Heart left ventricle (tissue), 16 donors: ENCODE results near the gene MEN1. TPM values are rescaled to one million over a fixed set of nuclear protein-coding genes. Genes with fewer than 3 reads are reported as not detected.
"Not testable (repeated sequence)": the region's sequence is repeated elsewhere in the genome, so short reads cannot be mapped to it uniquely, and the experiment has no call there.

Experiments
- ATAC-seq, 4 donors: fragments of 200-7000 bp; cut with Tn5 transposase; one replicate each; pipeline ENCODE4 v1.9.1; 2020 to 2022; ENCODE audit warnings: moderate library complexity in 4 of 4, mild to moderate bottlenecking in 3 of 4, moderate number of reproducible peaks in 1 of 4
- DNase-seq, 5 donors: peaks; one replicate each; pipeline ENCODE4 v3.0.0-alpha.2; 2020
- H3K27ac ChIP-seq, 12 donors: fragments of 200-600 bp; sonication (generic) in 4 of 12; one replicate each; pipeline versions ENCODE4 v1.5.0 to v1.8.0; 2016 to 2022; ENCODE audit warnings: mild to moderate bottlenecking in 2 of 12
- H3K27me3 ChIP-seq, 9 donors: fragments of 200-600 bp; sonication (generic) in 2 of 9; one replicate each; pipeline versions ENCODE4 v1.5.1 to v1.8.0; 2016 to 2022; ENCODE audit warnings: mild to moderate bottlenecking in 3 of 9
- H3K36me3 ChIP-seq, 9 donors: fragments of 200-600 bp; sonication (generic) in 2 of 9; one replicate each; pipeline versions ENCODE4 v1.5.0 to v1.8.0; 2018 to 2022; ENCODE audit warnings: mild to moderate bottlenecking in 2 of 9
- H3K4me1 ChIP-seq, 12 donors: fragments of 200-600 bp; sonication (generic) in 4 of 12; one replicate each; pipeline versions ENCODE4 v1.5.0 to v1.8.0; 2016 to 2022; ENCODE audit warnings: mild to moderate bottlenecking in 3 of 12
- H3K4me3 ChIP-seq, 12 donors: fragments of 200-600 bp; sonication (generic) in 4 of 12; one replicate each; pipeline versions ENCODE4 v1.5.0 to v1.8.0; 2017 to 2022; ENCODE audit warnings: mild to moderate bottlenecking in 9 of 12, moderate library complexity in 4 of 12
- H3K9me3 ChIP-seq, 12 donors: fragments of 200-600 bp; sonication (generic) in 4 of 12; one replicate each; pipeline versions ENCODE4 v1.5.0 to v1.8.0; 2016 to 2022; ENCODE audit warnings: mild to moderate bottlenecking in 1 of 12
- POLR2A ChIP-seq, 2 donors: fragments of 450-650 bp; IDR thresholded peaks; one replicate each; pipeline ENCODE4 v1.6.1; 2017; ENCODE audit warnings: antibody characterized with exemption in 2 of 2, mild to moderate bottlenecking in 2 of 2, moderate library complexity in 2 of 2
- WGBS, 4 donors: extraction: QIAGEN DNeasy Blood & Tissue Kit in 2 of 4; methylation state at CpG; one replicate each; pipeline versions ENCODE4 v1.1.5 to v1.1.7; 2013 to 2018; 5-methylcytosine and 5-hydroxymethylcytosine counted together
- intact Hi-C, 10 donors: fragments of 100-400 bp; cut with DNase I; formaldehyde crosslinking; loops; one replicate each; pipeline versions ENCODE4 v1.11.1 to v1.14.2; 2022
- polyA plus RNA-seq, 2 donors: library from polyadenylated mRNA; stranded (reverse); fragments of 200-250 nt; gene quantifications; one replicate each; pipeline ENCODE4 v1.2.3, GENCODE V29; 2013
- total RNA-seq, 9 donors: library from RNA; depleted of rRNA in 2 of 9; stranded (reverse); fragments of >200 nt in 2 of 9; fragmentation: NEBNext Ultra II Directional in 3 of 9; extraction: Animal tissue kit (Norgen Biotek cat#: 25700) in 3 of 9; gene quantifications; one replicate each; pipeline versions ENCODE4 v1.1.0 to v1.2.4, GENCODE V29; 2016 to 2023
- TF ChIP-seq, protein P1 (sequence below), 12 donors: fragments of 200-600 bp; sonication (generic) in 4 of 12; IDR thresholded peaks; one replicate each; pipeline versions ENCODE4 v1.5.0 to v1.8.0; 2018 to 2022; ENCODE audit warnings: antibody characterized with exemption in 12 of 12, mild to moderate bottlenecking in 5 of 12
- donor health status: ischemic (EF 13 %, LVEDD 7.1; RV severe dilation, severe dysfunction).
- donor health status: healthy with polysubstance abuse.
- donor health status: DM: no; HTN: yes; CAD: no.
- donor health status: DM: no; HTN: no; CAD: no.
- donor health status: ischemic (EF 25% LVEDD 6.9; RV normal size, moderate dysfunction).
- donor health status: ischemic (EF 25% LVEDD 5.7; RV mildly dilated, moderate dysfunction).
- donor health status: healthy.
- donor health status: DM: yes; HTN: yes; CAD: no.
- donor health status: ischemic (EF 35%, LVEDD 5.7; RV mildly dilated, moderate dysfunction).
- donor health status: nonischemic (EF 11% LVEDD 7.7; RV severe dilation, severe dysfunction).
- donor health status: DM: yes; HTN: yes; CAD: no.
- donor health status: PGD.
- donor health status: ischemic (EF 29% LVEDD 5.4; RV normal size, mild dysfunction).
- donor health status: nonischemic (EF 23%, LVEDD 6.1; RV moderate dilation, normal function).

The MEN1 gene
- total and polyA plus RNA-seq, 11 donors: 6.6 to 15.2 (median 9.0) TPM

DNA sequence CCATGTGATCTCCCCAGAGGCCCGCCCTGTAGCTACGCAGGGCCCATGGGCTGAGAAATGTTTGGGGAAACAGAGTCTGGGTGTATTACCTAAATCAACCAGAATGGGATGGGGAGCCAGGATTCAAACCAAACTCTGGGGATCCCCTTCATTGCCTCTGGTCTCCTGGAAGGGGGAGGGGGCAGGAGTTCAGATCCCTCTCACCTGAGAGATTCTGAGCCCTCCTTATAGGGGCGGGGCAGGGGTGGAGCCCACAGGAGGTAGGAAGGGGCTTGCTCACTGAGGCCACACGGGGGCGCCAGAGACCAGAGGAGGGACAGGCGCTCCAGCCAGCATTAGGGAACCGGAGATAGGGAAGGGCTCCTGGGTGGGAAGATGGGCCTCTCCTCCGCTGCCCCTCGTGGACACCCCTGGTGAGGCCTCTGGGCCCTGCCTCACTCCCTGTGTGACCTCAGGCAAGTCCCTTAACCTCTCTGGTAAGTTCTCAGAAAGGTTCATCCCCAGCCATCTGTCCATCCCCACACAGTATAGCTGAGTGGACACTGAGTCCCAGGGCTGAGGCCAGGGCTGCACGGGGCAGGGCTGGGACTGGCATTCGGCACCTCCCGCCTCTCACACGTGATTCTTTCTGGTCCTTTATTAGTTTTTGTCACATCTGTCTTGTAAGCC is 36.8 kb upstream of the MEN1 start:
- Histone ChIP-seq H3K27me3 (peaks cover 0 to 4% (median 0%) of the 10 kb centered on the region in 9 donors), H3K9me3 (no peaks in the 10 kb centered on the region), H3K27ac (peak overlapping the region in 6 of 12 donors; percentile 15 to 89 (median 56)), H3K36me3 (peaks cover 0 to 6% (median 0%) of the 10 kb centered on the region in 9 donors), H3K4me1 (peaks cover 7 to 61% (median 52%) of the 10 kb centered on the region in 12 donors), H3K4me3 (no peak overlapping the region)
- 23 to 32% (median 27%) methylated on average over 10 to 13 of the region's 13 CpGs for whole genome bisulfite sequencing, 4 donors
- intact Hi-C loops: loop anchor here (1.0 to 10.0 kb wide), 9 partner anchors 47 to 270 kb away; partner anchors contain the start of genes ARL2 (in 5 of the 10), BATF2 (in 3 of the 10), ZNHIT2 (in 3 of the 10) and TM7SF2 (in 2 of the 10)
- DNase-seq (peak; percentile 90 to 96 (median 91)), ATAC-seq (peak; percentile 79 to 91 (median 84))
- peak in 1 of 2 donors; percentile 18 for TF ChIP-seq POLR2A (IDR thresholded peaks at IDR 0.05)
- TF ChIP-seq, protein P1, sequence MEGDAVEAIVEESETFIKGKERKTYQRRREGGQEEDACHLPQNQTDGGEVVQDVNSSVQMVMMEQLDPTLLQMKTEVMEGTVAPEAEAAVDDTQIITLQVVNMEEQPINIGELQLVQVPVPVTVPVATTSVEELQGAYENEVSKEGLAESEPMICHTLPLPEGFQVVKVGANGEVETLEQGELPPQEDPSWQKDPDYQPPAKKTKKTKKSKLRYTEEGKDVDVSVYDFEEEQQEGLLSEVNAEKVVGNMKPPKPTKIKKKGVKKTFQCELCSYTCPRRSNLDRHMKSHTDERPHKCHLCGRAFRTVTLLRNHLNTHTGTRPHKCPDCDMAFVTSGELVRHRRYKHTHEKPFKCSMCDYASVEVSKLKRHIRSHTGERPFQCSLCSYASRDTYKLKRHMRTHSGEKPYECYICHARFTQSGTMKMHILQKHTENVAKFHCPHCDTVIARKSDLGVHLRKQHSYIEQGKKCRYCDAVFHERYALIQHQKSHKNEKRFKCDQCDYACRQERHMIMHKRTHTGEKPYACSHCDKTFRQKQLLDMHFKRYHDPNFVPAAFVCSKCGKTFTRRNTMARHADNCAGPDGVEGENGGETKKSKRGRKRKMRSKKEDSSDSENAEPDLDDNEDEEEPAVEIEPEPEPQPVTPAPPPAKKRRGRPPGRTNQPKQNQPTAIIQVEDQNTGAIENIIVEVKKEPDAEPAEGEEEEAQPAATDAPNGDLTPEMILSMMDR (IDR thresholded peaks at IDR 0.05): peak; percentile 94 to 99 (median 98)

DNA sequence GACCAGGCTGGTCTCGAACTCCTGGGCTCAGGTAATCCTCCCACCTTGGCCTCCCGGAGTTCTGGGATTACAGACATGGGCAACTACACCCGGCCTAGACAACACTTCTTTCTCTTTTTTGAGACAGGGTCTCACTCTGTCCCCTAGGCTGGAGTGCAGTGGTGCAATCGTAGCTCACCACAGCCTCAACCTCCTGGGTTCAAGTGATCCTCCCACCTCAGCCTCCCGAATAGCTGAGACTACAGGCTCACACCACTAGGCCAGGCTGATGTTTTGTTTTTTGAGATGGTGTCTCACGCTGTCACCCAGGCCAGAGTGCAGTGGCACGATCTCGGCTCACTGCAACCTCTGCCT is 35.4 kb upstream of the MEN1 start:
- H3K27me3 ChIP-seq, ATAC-seq, DNase-seq, H3K9me3 ChIP-seq, H3K27ac ChIP-seq, H3K4me3 ChIP-seq, H3K36me3 ChIP-seq: not testable (repeated sequence)
- intact Hi-C loops: loop anchor here (2.0 to 10.0 kb wide), 9 partner anchors 49 to 272 kb away; partner anchors contain the start of genes ARL2 (in 5 of the 10), BATF2 (in 3 of the 10), ZNHIT2 (in 3 of the 10) and TM7SF2 (in 2 of the 10)
- 95 to 100% (median 96%) methylated on average over 8 of the region's 8 CpGs for WGBS, 4 donors
- H3K4me1 ChIP-seq: peaks cover 0 to 48% (median 40%) of the 10 kb centered on the region in 12 donors

DNA sequence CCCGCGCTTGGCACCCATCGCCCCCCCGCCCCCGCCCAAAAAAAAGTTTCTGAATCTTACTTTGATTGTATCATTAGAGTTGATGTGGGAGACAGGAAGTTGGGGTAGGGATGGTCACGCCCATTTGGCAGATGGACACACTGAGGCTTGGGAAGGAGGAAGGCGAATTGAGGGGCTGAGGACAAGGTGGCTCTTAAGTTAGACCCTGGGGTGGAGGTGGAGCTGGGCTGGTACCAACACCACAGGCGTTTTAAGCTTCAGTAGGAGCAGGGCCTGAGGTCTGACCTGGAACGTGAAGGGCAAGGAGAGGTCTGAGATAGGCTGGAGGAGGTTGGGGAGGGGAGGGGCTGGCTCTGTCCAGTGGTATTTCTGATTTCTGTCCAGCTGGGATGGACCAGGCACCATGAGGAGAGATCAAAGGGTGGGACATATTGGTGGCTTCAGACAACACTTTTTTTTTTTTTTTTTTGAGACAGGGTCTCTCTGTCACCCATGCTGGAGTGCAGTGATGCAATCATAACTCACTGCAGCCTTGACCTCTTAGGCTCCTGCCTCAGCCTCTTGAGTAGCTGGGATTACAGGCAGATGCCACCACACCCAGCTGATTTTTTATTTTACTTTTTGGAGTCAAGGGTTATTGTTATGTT is 34.9 kb upstream of the MEN1 start:
- peak overlapping the region in 6 of 12 donors; percentile 8 to 47 (median 40) for H3K27ac ChIP-seq
- WGBS, 4 donors: 24 to 31% (median 25%) methylated on average over 6 to 9 of the region's 9 CpGs
- peak overlapping the region; percentile 32 to 64 (median 48) for H3K4me3 ChIP-seq
- peaks cover 0 to 4% (median 0%) of the 10 kb centered on the region in 9 donors for H3K27me3 ChIP-seq
- H3K4me1 ChIP-seq: peaks cover 0 to 43% (median 35%) of the 10 kb centered on the region in 12 donors
- ATAC-seq (no peak), DNase-seq (peak in 1 of 5 donors; percentile 25)
- H3K9me3 ChIP-seq: no peaks in the 10 kb centered on the region
- intact Hi-C loops: loop anchor here (2.0 to 10.0 kb wide), 8 partner anchors 150 to 272 kb away; partner anchors contain the start of genes ARL2 (in 5 of the 10), BATF2 (in 3 of the 10), ZNHIT2 (in 3 of the 10) and TM7SF2 (in 2 of the 10)
- no peak for TF ChIP-seq POLR2A (IDR thresholded peaks at IDR 0.05)
- TF ChIP-seq, protein P1 (IDR thresholded peaks at IDR 0.05): no peak
- no peaks in the 10 kb centered on the region for H3K36me3 ChIP-seq

DNA sequence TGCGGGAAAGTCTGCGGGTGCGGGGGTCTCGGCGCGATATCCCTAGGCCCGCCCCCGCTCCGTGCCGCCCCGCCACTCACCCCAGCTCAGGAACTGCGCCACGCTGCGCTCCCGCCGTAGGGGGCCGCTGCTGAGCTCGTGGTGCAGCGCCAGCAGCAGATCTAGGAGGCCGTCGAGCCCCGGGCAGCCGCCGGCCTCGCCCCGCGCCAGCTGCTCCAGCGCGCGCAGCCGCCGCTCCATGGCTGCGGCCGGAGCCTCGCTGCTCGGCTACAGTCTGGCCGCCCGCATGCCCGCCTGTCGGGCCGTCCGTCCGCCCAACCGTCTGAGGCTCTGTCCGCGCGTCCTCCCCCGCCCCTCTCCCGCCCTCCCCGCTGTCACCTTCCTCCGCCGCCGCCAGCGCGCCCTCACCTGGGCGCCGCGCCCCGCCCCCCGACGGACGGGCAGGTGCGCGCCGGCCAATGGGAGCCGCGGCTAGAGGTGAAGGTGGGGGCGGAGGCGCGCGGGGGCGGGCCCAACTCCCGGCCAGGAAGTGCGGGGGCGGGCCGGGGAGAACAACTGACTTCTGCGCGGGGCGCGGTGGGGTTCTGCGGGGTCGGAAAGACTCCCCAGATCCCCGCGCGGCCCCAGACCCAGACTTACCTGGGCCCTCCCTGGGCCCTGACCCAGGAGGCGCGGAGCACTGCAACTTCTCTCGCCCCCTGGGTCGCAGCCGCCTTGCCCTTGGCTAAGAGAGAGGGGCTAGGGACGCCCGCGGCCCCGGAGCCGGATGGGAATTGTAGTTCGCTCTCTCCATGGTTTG is 34.2 kb upstream of the MEN1 start, which contains the start of gene CDC42BPG:
TSS of gene CDC42BPG (minus strand) at position 324 of the 799 bp plus-strand sequence. CDS start at position 240, 84 bp downstream.
- TF ChIP-seq POLR2A (IDR thresholded peaks at IDR 0.05): no peak
- TF ChIP-seq, protein P1 (IDR thresholded peaks at IDR 0.05): peak; percentile 45 to 75 (median 62)
- WGBS, 4 donors: 1 to 10% (median 3%) methylated on average over 4 to 96 of the region's 96 CpGs
- intact Hi-C loops: loop anchor here (2.0 to 10.0 kb wide), 9 partner anchors 150 to 273 kb away; partner anchors contain the start of genes ARL2 (in 5 of the 10), BATF2 (in 3 of the 10), ZNHIT2 (in 3 of the 10) and TM7SF2 (in 2 of the 10)
- Histone ChIP-seq H3K4me3 (peak within 1 kb of the TSS; percentile 32 to 64 (median 48)), H3K36me3 (no peaks in the 10 kb centered on the region), H3K27me3 (peaks cover 0 to 4% (median 0%) of the 10 kb centered on the region in 9 donors), H3K9me3 (no peaks in the 10 kb centered on the region), H3K27ac (peak within 1 kb of the TSS in 7 of 12 donors; percentile 8 to 47 (median 38)), H3K4me1 (peaks cover 0 to 35% (median 28%) of the 10 kb centered on the region in 12 donors)
- ATAC-seq (peak in 3 of 4 donors; percentile 36 to 63 (median 60)), DNase-seq (peak; percentile 46 to 85 (median 68))
